Measurements from ENCODE around the gene SYCE3.

Gene SYCE3

DNA sequence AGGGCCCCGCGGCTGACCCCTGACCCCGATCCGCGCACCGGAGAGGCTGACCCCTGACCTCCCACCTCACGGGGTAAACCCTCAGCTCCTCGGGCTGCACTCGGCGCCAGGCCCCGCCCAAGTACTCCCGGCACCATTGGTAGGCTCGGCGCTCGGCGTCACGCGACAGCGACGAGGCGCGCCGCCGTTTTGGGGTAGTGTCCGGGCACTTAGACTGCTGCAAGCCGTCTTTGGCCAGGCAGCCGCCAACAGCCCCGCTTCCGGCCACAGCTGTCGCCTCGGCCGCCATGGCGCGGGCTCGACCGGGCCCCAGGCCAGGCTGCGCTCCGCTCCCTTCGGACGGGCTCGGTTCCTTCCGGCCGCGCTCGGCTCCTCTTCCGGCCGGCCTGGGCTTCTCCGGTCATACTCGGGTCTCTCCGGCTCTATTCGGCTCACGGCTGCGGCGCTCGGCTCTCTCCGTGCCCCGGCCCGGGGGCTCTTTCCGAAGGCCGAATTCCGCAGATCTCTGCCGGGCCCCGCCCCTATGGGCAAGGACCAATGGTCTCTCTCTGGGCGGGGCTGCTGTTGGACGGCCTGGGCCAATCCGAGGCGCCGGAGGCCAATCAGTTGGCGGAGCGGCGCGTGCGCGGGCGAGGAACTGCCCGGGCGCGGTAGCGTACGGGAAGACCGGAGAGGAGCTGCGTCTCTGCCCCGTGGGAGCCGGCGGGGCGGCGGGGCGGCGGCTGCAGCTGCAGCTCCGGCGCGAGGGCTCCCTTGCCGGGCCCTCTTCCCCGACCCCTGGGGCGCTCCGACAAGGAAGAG lies 20.0 kb upstream of the SYCE3 start, which contains the start of gene CHKB (continued):
- TF ChIP-seq ZNF324 (tag by site-specific recombination; IDR thresholded peaks at IDR 0.05) (peak; percentile 31; the same call in 1 of the 2 replicates), ZNF23 (tag by site-specific recombination; IDR thresholded peaks at IDR 0.05; ENCODE audit: borderline replicate concordance) (no peak), ZNF645 (tag by site-specific recombination; IDR thresholded peaks at IDR 0.05) (no peak), ZNF610 (tag by site-specific recombination; IDR thresholded peaks at IDR 0.05; ENCODE audit: borderline replicate concordance) (peak; percentile 34), ZNF776 (tag by site-specific recombination; IDR thresholded peaks at IDR 0.05; ENCODE audit: borderline replicate concordance) (no peak), ZNF248 (tag by site-specific recombination; IDR thresholded peaks at IDR 0.05) (no peak), ZSCAN23 (tag by site-specific recombination; IDR thresholded peaks at IDR 0.05) (no peak), ZNF266 (tag by site-specific recombination; IDR thresholded peaks at IDR 0.05; ENCODE audit: low read depth) (no peak), ZNF692 (tag by site-specific recombination; IDR thresholded peaks at IDR 0.05) (peak; percentile 77), ZBTB1 (tag by site-specific recombination; IDR thresholded peaks at IDR 0.05) (peak; percentile 23; the same call in 1 of the 2 replicates), TSHZ1 (tag by site-specific recombination; IDR thresholded peaks at IDR 0.05; ENCODE audit: borderline replicate concordance) (no peak), RBAK (tag by site-specific recombination; IDR thresholded peaks at IDR 0.05) (no peak), ZBTB48 (tag by site-specific recombination; IDR thresholded peaks at IDR 0.05) (no peak), PRDM4 (tag by site-specific recombination; IDR thresholded peaks at IDR 0.05) (no peak), ZNF335 (tag by site-specific recombination; conservative IDR thresholded peaks at IDR 0.05) (peak; percentile 97), ZNF404 (tag by site-specific recombination; IDR thresholded peaks at IDR 0.05) (no peak), GLI2 (tag by site-specific recombination; IDR thresholded peaks at IDR 0.05; ENCODE audit: borderline replicate concordance, low read depth) (no peak), YY1 (tag by site-specific recombination; IDR thresholded peaks at IDR 0.05) (peak; percentile 95)
- TF ChIP-seq, protein P1, sequence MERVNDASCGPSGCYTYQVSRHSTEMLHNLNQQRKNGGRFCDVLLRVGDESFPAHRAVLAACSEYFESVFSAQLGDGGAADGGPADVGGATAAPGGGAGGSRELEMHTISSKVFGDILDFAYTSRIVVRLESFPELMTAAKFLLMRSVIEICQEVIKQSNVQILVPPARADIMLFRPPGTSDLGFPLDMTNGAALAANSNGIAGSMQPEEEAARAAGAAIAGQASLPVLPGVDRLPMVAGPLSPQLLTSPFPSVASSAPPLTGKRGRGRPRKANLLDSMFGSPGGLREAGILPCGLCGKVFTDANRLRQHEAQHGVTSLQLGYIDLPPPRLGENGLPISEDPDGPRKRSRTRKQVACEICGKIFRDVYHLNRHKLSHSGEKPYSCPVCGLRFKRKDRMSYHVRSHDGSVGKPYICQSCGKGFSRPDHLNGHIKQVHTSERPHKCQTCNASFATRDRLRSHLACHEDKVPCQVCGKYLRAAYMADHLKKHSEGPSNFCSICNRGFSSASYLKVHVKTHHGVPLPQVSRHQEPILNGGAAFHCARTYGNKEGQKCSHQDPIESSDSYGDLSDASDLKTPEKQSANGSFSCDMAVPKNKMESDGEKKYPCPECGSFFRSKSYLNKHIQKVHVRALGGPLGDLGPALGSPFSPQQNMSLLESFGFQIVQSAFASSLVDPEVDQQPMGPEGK (tag by site-specific recombination; IDR thresholded peaks at IDR 0.05) = 0 out of 2 replicates have a peak, but pooled peaks have one; percentile 42
- TF ChIP-seq, protein P2, sequence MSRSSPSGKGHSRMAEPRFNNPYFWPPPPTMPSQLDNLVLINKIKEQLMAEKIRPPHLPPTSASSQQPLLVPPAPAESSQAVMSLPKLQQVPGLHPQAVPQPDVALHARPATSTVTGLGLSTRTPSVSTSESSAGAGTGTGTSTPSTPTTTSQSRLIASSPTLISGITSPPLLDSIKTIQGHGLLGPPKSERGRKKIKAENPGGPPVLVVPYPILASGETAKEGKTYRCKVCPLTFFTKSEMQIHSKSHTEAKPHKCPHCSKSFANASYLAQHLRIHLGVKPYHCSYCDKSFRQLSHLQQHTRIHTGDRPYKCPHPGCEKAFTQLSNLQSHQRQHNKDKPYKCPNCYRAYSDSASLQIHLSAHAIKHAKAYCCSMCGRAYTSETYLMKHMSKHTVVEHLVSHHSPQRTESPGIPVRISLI (tag by site-specific recombination; IDR thresholded peaks at IDR 0.05) = no peak
- TF ChIP-seq, protein P3, sequence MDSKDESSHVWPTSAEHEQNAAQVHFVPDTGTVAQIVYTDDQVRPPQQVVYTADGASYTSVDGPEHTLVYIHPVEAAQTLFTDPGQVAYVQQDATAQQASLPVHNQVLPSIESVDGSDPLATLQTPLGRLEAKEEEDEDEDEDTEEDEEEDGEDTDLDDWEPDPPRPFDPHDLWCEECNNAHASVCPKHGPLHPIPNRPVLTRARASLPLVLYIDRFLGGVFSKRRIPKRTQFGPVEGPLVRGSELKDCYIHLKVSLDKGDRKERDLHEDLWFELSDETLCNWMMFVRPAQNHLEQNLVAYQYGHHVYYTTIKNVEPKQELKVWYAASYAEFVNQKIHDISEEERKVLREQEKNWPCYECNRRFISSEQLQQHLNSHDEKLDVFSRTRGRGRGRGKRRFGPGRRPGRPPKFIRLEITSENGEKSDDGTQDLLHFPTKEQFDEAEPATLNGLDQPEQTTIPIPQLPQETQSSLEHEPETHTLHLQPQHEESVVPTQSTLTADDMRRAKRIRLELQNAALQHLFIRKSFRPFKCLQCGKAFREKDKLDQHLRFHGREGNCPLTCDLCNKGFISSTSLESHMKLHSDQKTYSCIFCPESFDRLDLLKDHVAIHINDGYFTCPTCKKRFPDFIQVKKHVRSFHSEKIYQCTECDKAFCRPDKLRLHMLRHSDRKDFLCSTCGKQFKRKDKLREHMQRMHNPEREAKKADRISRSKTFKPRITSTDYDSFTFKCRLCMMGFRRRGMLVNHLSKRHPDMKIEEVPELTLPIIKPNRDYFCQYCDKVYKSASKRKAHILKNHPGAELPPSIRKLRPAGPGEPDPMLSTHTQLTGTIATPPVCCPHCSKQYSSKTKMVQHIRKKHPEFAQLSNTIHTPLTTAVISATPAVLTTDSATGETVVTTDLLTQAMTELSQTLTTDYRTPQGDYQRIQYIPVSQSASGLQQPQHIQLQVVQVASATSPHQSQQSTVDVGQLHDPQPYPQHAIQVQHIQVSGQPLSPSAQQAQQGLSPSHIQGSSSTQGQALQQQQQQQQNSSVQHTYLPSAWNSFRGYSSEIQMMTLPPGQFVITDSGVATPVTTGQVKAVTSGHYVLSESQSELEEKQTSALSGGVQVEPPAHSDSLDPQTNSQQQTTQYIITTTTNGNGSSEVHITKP (tag by site-specific recombination; IDR thresholded peaks at IDR 0.05) = no peak
